Ectodermal cell (in vitro differentiated cells): ENCODE measurements around the gene PCARE.
"Not testable (repeated sequence)": the region's sequence is repeated elsewhere in the genome, so short reads cannot be mapped to it uniquely, and the experiment has no call there.

Experiments used
- H3K27ac ChIP-seq: 2 replicates; pipeline ENCODE4 v1.7.0; 2013; ENCODE audit warnings: mild to moderate bottlenecking, low read depth, low read length; ENCODE audit not compliant: insufficient read depth, poor library complexity, severe bottlenecking
- H3K27me3 ChIP-seq: 2 replicates; pipeline ENCODE4 v1.7.0; 2013; ENCODE audit warnings: mild to moderate bottlenecking, low read length; ENCODE audit not compliant: insufficient read depth, control insufficient read depth, poor library complexity, severe bottlenecking
- H3K36me3 ChIP-seq: one replicate; pipeline ENCODE4 v1.7.0; 2013; ENCODE audit warnings: low read length; ENCODE audit not compliant: control insufficient read depth, insufficient read depth
- H3K4me1 ChIP-seq: one replicate; pipeline ENCODE4 v1.7.0; 2013; ENCODE audit warnings: low read length; ENCODE audit not compliant: control insufficient read depth, insufficient read depth
- H3K4me3 ChIP-seq: 2 replicates; pipeline ENCODE4 v1.7.0; 2013; ENCODE audit warnings: low read depth, low read length, control low read depth; ENCODE audit not compliant: insufficient read depth
- H3K9me3 ChIP-seq: 2 replicates; pipeline ENCODE4 v1.7.0; 2013; ENCODE audit warnings: mild to moderate bottlenecking, low read length, moderate library complexity; ENCODE audit not compliant: control insufficient read depth
- WGBS, 2 experiments: methylation state at CpG; one replicate each; pipeline ENCODE4 v1.1.7; 2013; ENCODE audit warnings: missing lambda C conversion rate in 2 of 2; 5-methylcytosine and 5-hydroxymethylcytosine counted together

The PCARE gene

GRCh38 chr2:29113027-29113686, 38.8 kb upstream of the PCARE start:
- WGBS, 2 experiments: 88 to 91% methylated on average over 5 of the region's 5 CpGs
- no peaks in the 10 kb centered on the region for H3K4me1 ChIP-seq
- H3K36me3 ChIP-seq: no peaks in the 10 kb centered on the region
- H3K9me3 ChIP-seq: no peaks in the 10 kb centered on the region
- no peak overlapping the region for H3K4me3 ChIP-seq
- H3K27ac ChIP-seq: no peak overlapping the region
- peaks cover 57% of the 10 kb centered on the region for H3K27me3 ChIP-seq

GRCh38 chr2:29112379-29112778, 38.1 kb upstream of the PCARE start:
- Histone ChIP-seq H3K4me1 (no peaks in the 10 kb centered on the region), H3K36me3 (no peaks in the 10 kb centered on the region), H3K27me3 (peaks cover 49% of the 10 kb centered on the region), H3K4me3 (no peak overlapping the region), H3K9me3 (no peaks in the 10 kb centered on the region), H3K27ac (no peak overlapping the region)

GRCh38 chr2:29110916-29111535, 36.7 kb upstream of the PCARE start:
- peaks cover 35% of the 10 kb centered on the region for H3K27me3 ChIP-seq
- WGBS, 2 experiments: 91% methylated on average over 4 of the region's 4 CpGs
- no peak overlapping the region for H3K4me3 ChIP-seq
- H3K9me3 ChIP-seq: no peaks in the 10 kb centered on the region
- no peaks in the 10 kb centered on the region for H3K4me1 ChIP-seq
- H3K27ac ChIP-seq: no peak overlapping the region
- no peaks in the 10 kb centered on the region for H3K36me3 ChIP-seq

- no peaks in the 10 kb centered on the region for H3K4me1 ChIP-seq
Measured at GRCh38 chr2:29109246-29109645, 34.9 kb upstream of the PCARE start.

GRCh38 chr2:29108225-29108624, 33.9 kb upstream of the PCARE start:
- Histone ChIP-seq H3K27me3 (peaks cover 10% of the 10 kb centered on the region), H3K4me3 (no peak overlapping the region), H3K36me3 (no peaks in the 10 kb centered on the region), H3K27ac (no peak overlapping the region), H3K9me3 (no peaks in the 10 kb centered on the region), H3K4me1 (no peaks in the 10 kb centered on the region)
- 93 to 96% methylated on average over 8 of the region's 8 CpGs for WGBS, 2 experiments

More at GRCh38 chr2:29109246-29109645, 34.9 kb upstream of the PCARE start:
- Histone ChIP-seq H3K4me3 (no peak overlapping the region), H3K36me3 (no peaks in the 10 kb centered on the region), H3K9me3 (no peaks in the 10 kb centered on the region), H3K27ac (no peak overlapping the region), H3K27me3 (peaks cover 20% of the 10 kb centered on the region)
- 97 to 100% methylated on average over 1 of the region's 2 CpGs for WGBS, 2 experiments

DNA sequence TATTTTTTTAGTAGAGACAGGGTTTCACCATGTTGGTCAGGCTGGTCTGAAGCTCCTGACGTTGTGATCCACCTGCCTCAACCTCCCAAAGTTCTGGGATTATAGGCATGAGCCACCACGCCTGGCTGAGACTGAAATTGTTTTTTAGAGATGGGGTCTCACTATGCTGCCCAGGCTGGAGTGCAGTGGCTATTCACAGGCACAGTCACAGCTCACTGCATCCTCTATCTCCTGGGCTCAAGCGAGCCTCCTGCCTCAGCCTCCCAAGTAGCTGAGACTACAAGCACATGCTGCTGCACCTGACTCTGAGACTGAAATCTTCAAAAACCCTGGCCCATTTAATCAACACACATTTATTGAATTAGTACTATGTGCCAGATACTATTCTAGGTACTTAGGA, 33.2 kb upstream of the PCARE start:
- 88 to 94% methylated on average over 3 of the region's 3 CpGs for WGBS, 2 experiments
- H3K4me1 ChIP-seq, H3K4me3 ChIP-seq, H3K36me3 ChIP-seq, H3K27ac ChIP-seq, H3K9me3 ChIP-seq, H3K27me3 ChIP-seq: not testable (repeated sequence)

- Histone ChIP-seq H3K27me3 (no peaks in the 10 kb centered on the region), H3K36me3 (no peaks in the 10 kb centered on the region), H3K4me3 (no peak overlapping the region), H3K9me3 (no peaks in the 10 kb centered on the region), H3K27ac (no peak overlapping the region), H3K4me1 (no peaks in the 10 kb centered on the region)
- 78 to 79% methylated on average over 2 of the region's 2 CpGs for WGBS, 2 experiments
Measured at GRCh38 chr2:29106980-29107388, 32.7 kb upstream of the PCARE start.

DNA sequence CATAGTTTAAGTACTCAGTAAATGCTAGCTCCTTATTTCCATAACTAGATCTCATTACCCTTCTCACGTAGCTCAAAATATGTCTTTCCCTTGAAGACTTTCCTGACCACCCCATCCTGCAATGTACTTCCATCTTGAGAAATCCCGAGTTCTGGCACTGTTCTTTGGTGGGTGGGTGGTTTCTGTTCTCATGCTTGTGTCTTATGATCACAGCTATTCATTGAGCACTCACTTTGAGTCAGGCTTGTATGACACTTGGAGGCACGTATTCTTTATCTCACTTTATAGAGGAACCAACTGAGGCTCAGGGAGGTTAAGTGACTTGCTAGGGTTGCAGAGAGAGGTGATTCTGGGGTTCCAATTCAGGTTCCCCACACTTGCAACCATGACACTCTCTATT, 31.9 kb upstream of the PCARE start:
- Histone ChIP-seq H3K9me3 (no peaks in the 10 kb centered on the region), H3K27ac (no peak overlapping the region), H3K27me3 (no peaks in the 10 kb centered on the region), H3K4me3 (no peak overlapping the region), H3K36me3 (no peaks in the 10 kb centered on the region), H3K4me1 (no peaks in the 10 kb centered on the region)
- 89 to 100% methylated on average over 3 of the region's 3 CpGs for WGBS, 2 experiments

DNA sequence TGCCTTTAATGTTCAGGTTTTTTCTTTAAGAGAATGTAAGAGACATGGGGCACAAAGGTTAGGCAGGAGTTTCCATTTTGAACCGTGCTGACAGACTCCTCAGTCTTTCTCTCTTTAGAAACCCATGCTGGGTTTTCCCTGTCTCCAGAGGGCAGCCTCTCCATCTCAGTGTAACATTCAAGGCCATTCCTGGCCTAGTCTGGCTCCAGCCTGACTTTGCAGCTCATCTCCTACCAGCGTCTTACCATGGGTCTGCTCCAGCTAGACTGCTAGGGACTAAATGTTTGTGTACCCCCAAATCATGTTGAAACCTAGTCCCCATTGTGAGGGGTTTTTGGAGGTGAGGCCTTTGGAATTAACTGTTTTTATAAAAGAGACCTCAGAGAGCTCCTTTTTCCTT, 31.1 kb upstream of the PCARE start:
- Histone ChIP-seq H3K4me1 (no peaks in the 10 kb centered on the region), H3K27me3 (no peaks in the 10 kb centered on the region), H3K36me3 (no peaks in the 10 kb centered on the region), H3K27ac (no peak overlapping the region), H3K9me3 (no peaks in the 10 kb centered on the region), H3K4me3 (no peak overlapping the region)
- WGBS, 2 experiments: 60 to 64% methylated on average over 2 of the region's 2 CpGs

DNA sequence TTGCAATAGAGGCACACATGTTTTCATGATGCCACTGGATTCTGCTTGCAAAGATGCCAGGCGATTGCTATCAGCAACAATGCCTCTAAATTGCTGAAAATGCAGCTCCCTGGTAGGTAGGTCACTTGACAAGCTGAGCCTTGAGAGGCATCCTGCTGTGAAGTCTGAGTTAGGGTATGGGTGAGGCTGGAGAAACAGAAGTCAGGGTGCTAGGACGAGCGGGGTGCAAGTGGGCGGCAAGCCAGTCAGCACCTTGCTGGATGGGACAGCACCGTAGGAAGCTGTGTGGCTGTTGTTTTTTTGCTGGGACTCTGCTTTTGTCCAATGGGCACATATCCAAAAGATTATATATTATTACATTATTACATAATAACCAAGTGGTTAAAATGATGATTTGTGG, 30.4 kb upstream of the PCARE start:
- Histone ChIP-seq H3K4me1 (no peaks in the 10 kb centered on the region), H3K9me3 (no peaks in the 10 kb centered on the region), H3K4me3 (no peak overlapping the region), H3K27ac (no peak overlapping the region), H3K27me3 (no peaks in the 10 kb centered on the region), H3K36me3 (no peaks in the 10 kb centered on the region)
- 94 to 97% methylated on average over 5 of the region's 5 CpGs for WGBS, 2 experiments
